Common myeloid progenitor, CD34-positive (primary cell): Measurements from ENCODE around the gene GLO1.
"Not testable (repeated sequence)": the region's sequence is repeated elsewhere in the genome, so short reads cannot be mapped to it uniquely, and the experiment has no call there.

Experiments
- CTCF ChIA-PET: fragments of 350-600 bp; sonication (Branson Sonifier 250); formaldehyde crosslinking; loops from one replicate; lab custom pipeline; 2021; ENCODE audit warnings: antibody characterized with exemption; lab: Charles Lee
- POLR2A ChIA-PET: fragments of 350-600 bp; sonication (Branson Sonifier 250); formaldehyde crosslinking; loops from one replicate; lab custom pipeline; 2021; ENCODE audit warnings: antibody characterized with exemption; lab: Charles Lee
- DNase-seq, 3 donors: peaks; one replicate each; pipeline versions ENCODE4 v3.0.0 to v3.0.0-alpha.2; 2013
- H3K27ac ChIP-seq, 2 experiments: 1 replicate in 1 of 2; 2 replicates in 1 of 2; pipeline ENCODE4 v1.7.0; 2013; ENCODE audit warnings: inconsistent platforms in 2 of 2, low read length in 2 of 2, mild to moderate bottlenecking in 2 of 2, low read depth in 1 of 2, moderate library complexity in 1 of 2; ENCODE audit not compliant: severe bottlenecking in 2 of 2, insufficient read depth in 1 of 2, poor library complexity in 1 of 2
- H3K27me3 ChIP-seq, 5 experiments: replicated peaks in 2 of 5; 1 replicate in 3 of 5; 2 replicates in 2 of 5; pipeline versions ENCODE4 v1.6.1 to v1.7.0; 2013; ENCODE audit warnings: low read length in 4 of 5, mild to moderate bottlenecking in 2 of 5, moderate library complexity in 2 of 5, inconsistent platforms in 1 of 5; ENCODE audit not compliant: insufficient read depth in 5 of 5, control insufficient read depth in 4 of 5
- H3K36me3 ChIP-seq, 4 experiments: 1 replicate in 2 of 4; 2 replicates in 2 of 4; pipeline versions ENCODE4 v1.6.1 to v1.7.0; 2013; ENCODE audit warnings: low read length in 3 of 4, control low read depth in 1 of 4, mild to moderate bottlenecking in 1 of 4; ENCODE audit not compliant: control insufficient read depth in 4 of 4, insufficient read depth in 4 of 4
- H3K4me1 ChIP-seq, 4 experiments: 1 replicate in 3 of 4; 2 replicates in 1 of 4; pipeline versions ENCODE4 v1.6.1 to v1.7.1; 2013; ENCODE audit warnings: low read length in 3 of 4, mild to moderate bottlenecking in 3 of 4, control low read depth in 1 of 4, inconsistent platforms in 1 of 4, moderate library complexity in 1 of 4; ENCODE audit not compliant: control insufficient read depth in 4 of 4, insufficient read depth in 4 of 4; ENCODE audit errors: control extremely low read depth in 1 of 4
- H3K4me3 ChIP-seq, 7 experiments: 1 replicate in 4 of 7; 2 replicates in 3 of 7; pipeline versions ENCODE4 v1.5.1 to v1.7.0; 2013; ENCODE audit warnings: mild to moderate bottlenecking in 7 of 7, low read length in 6 of 7, moderate library complexity in 6 of 7, inconsistent platforms in 2 of 7, low read depth in 2 of 7, control low read depth in 1 of 7; ENCODE audit not compliant: insufficient read depth in 4 of 7, control insufficient read depth in 1 of 7; ENCODE audit errors: extremely low read depth in 1 of 7
- H3K9me3 ChIP-seq, 5 experiments: 1 replicate in 4 of 5; 2 replicates in 1 of 5; pipeline versions ENCODE4 v1.6.1 to v1.7.1; 2013; ENCODE audit warnings: low read length in 4 of 5, mild to moderate bottlenecking in 2 of 5, inconsistent platforms in 1 of 5, low read depth in 1 of 5, moderate library complexity in 1 of 5; ENCODE audit not compliant: control insufficient read depth in 4 of 5, insufficient read depth in 2 of 5; ENCODE audit errors: control extremely low read depth in 1 of 5
- WGBS: methylation state at CpG from one replicate; pipeline ENCODE4 v1.1.5; 2013; ENCODE audit not compliant: insufficient coverage; 5-methylcytosine and 5-hydroxymethylcytosine counted together

The GLO1 gene

GRCh38 chr6:38713812-38714211, 10.9 kb upstream of the GLO1 start:
- ChIA-PET CTCF (no interaction called here), POLR2A (no interaction called here)
- peaks cover 4 to 27% (median 11%) of the 10 kb centered on the region in 5 experiments for H3K27me3 ChIP-seq
- H3K9me3 ChIP-seq: peaks cover 0 to 8% (median 0%) of the 10 kb centered on the region in 5 experiments
- H3K27ac ChIP-seq: no peak overlapping the region
- no peaks in the 10 kb centered on the region for H3K36me3 ChIP-seq
- H3K4me3 ChIP-seq: no peak overlapping the region
- H3K4me1 ChIP-seq: peaks cover 0 to 21% (median 15%) of the 10 kb centered on the region in 4 experiments
- DNase-seq: peak; percentile 59 to 74 (median 71)
- 46% methylated on average over 4 of the region's 6 CpGs for WGBS

GRCh38 chr6:38708496-38708895, 5.6 kb upstream of the GLO1 start:
- Histone ChIP-seq H3K27me3 (no peaks in the 10 kb centered on the region), H3K4me3 (no peak overlapping the region), H3K27ac (no peak overlapping the region), H3K36me3 (no peaks in the 10 kb centered on the region), H3K9me3 (peaks cover 0 to 8% (median 0%) of the 10 kb centered on the region in 5 experiments), H3K4me1 (peaks cover 0 to under 1% (median 0%) of the 10 kb centered on the region in 4 experiments)
- 80% methylated on average over 1 of the region's 2 CpGs for WGBS
- no peak for DNase-seq
- POLR2A ChIA-PET: no interaction called here
- CTCF ChIA-PET: no interaction called here

- WGBS: 90% methylated on average over 1 of the region's 2 CpGs
- Histone ChIP-seq H3K27ac (no peak overlapping the region), H3K9me3 (peaks cover 0 to 14% (median 0%) of the 10 kb centered on the region in 5 experiments), H3K4me1 (peaks cover 0 to 6% (median 5%) of the 10 kb centered on the region in 4 experiments), H3K36me3 (peaks cover 0 to 3% (median 0%) of the 10 kb centered on the region in 4 experiments), H3K27me3 (no peaks in the 10 kb centered on the region), H3K4me3 (no peak overlapping the region)
- CTCF ChIA-PET: interaction anchor here (0.7 to 1.2 kb wide), 2 partner anchors 11 to 14 kb away, joined by 3 read pairs; no protein-coding TSS in a partner anchor
- DNase-seq: no peak
- POLR2A ChIA-PET: no interaction called here
Measured at GRCh38 chr6:38705924-38706323, 3.0 kb upstream of the GLO1 start.

- peaks cover 0 to 6% (median 5%) of the 10 kb centered on the region in 4 experiments for H3K4me1 ChIP-seq
- DNase-seq: no peak
- POLR2A ChIA-PET: no interaction called here
- no peaks in the 10 kb centered on the region for H3K27me3 ChIP-seq
- H3K36me3 ChIP-seq: peaks cover 0 to 10% (median 4%) of the 10 kb centered on the region in 4 experiments
- no peak overlapping the region for H3K27ac ChIP-seq
- H3K4me3 ChIP-seq: no peak overlapping the region
- CTCF ChIA-PET: interaction anchor here (1.0 kb wide), 1 partner anchor 9 kb away, joined by 3 read pairs; no protein-coding TSS in a partner anchor
- WGBS: 96% methylated on average over 5 of the region's 5 CpGs
- peaks cover 0 to 19% (median 0%) of the 10 kb centered on the region in 5 experiments for H3K9me3 ChIP-seq
Measured at GRCh38 chr6:38703949-38704590, 1.1 kb upstream of the GLO1 start.

- no peak overlapping the region for H3K27ac ChIP-seq
- H3K36me3 ChIP-seq: peaks cover 2 to 18% (median 7%) of the 10 kb centered on the region in 4 experiments
- ChIA-PET CTCF (interaction anchor here (1.3 kb wide), 1 partner anchor 13 kb away, joined by 4 read pairs; no protein-coding TSS in a partner anchor), POLR2A (no interaction called here)
- peaks cover 0 to 26% (median 2%) of the 10 kb centered on the region in 5 experiments for H3K9me3 ChIP-seq
- H3K4me3 ChIP-seq: peak overlapping the region in 1 of 7 experiments; percentile 46
- WGBS: 40% methylated on average over 1 of the region's 3 CpGs
- no peak for DNase-seq
- H3K27me3 ChIP-seq: no peaks in the 10 kb centered on the region
- peaks cover 0 to 6% (median 5%) of the 10 kb centered on the region in 4 experiments for H3K4me1 ChIP-seq
Measured at GRCh38 chr6:38701551-38701950, 1.4 kb downstream of the GLO1 start.

- WGBS: no CpG with 5 or more reads among the region's 3 CpGs
- H3K27me3 ChIP-seq, CTCF ChIA-PET, DNase-seq, POLR2A ChIA-PET, H3K27ac ChIP-seq, H3K4me1 ChIP-seq, H3K4me3 ChIP-seq: not testable (repeated sequence)
- Histone ChIP-seq H3K36me3 (peaks cover 5 to 27% (median 8%) of the 10 kb centered on the region in 4 experiments), H3K9me3 (peaks cover 0 to 27% (median 3%) of the 10 kb centered on the region in 5 experiments)
Measured at GRCh38 chr6:38699702-38700101, 3.2 kb downstream of the GLO1 start.

- CTCF ChIA-PET: no interaction called here
- no peak overlapping the region for H3K4me3 ChIP-seq
- peaks cover 0 to 27% (median 3%) of the 10 kb centered on the region in 5 experiments for H3K9me3 ChIP-seq
- no peaks in the 10 kb centered on the region for H3K27me3 ChIP-seq
- no peak for DNase-seq
- H3K4me1 ChIP-seq: peaks cover 0 to 5% (median 5%) of the 10 kb centered on the region in 4 experiments
- no peak overlapping the region for H3K27ac ChIP-seq
- H3K36me3 ChIP-seq: peaks cover 8 to 31% (median 9%) of the 10 kb centered on the region in 4 experiments
- POLR2A ChIA-PET: no interaction called here
- WGBS: 80% methylated on average over 1 of the region's 3 CpGs
Measured at GRCh38 chr6:38697846-38698245, 5.1 kb downstream of the GLO1 start.
